ENCODE data around the gene PACRG. TPM values are rescaled to one million over a fixed set of nuclear protein-coding genes. Genes with fewer than 3 reads are reported as not detected.

PACRG gene
- total and polyA plus RNA-seq, 2 of the 8 experiments (the other 6 are each of a cell fraction or from before 2014, with no cell fraction given) = 0.44 to 0.54 TPM

DNA sequence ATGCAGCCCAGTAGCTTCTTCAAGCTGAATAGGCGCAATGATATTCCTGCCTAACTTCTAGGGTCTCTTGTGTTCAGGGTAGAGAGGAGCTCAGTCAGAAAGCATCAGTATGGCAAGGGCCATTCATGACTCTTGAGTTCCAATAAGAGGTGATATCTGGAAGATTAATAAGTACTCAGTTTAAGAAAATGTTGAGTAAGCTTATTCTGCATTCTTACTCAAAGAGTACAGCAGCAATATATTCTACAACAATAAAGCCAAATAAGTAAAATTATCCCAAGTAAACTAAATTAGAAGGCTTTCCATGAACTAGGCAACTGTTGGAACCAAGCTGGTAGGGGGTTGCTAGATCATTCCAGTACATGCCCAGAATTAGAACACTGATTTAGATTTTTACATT lies 303.2 kb downstream of the PACRG start (continued):
- no peak for TF ChIP-seq TCF12 (IDR thresholded peaks at IDR 0.05; ENCODE audit: low read depth, low read length)
- TF ChIP-seq KDM5A (IDR thresholded peaks at IDR 0.05; ENCODE audit: low read length) = no peak
